GM20000 (cell line): ENCODE results near the gene GPX4.
A peak's percentile ranks its signal among the peaks of the same experiment; 100 is the strongest.

Experiments used
- DNase-seq: peaks from one replicate; pipeline ENCODE4 v3.0.0; 2012; ENCODE audit warnings: low spot score
- CTCF ChIP-seq: IDR thresholded peaks from 2 replicates; pipeline ENCODE4 v1.5.1; 2012; ENCODE audit warnings: mild to moderate bottlenecking, control low read depth; ENCODE audit errors: extremely low read depth, missing control alignments

GPX4 gene

DNA sequence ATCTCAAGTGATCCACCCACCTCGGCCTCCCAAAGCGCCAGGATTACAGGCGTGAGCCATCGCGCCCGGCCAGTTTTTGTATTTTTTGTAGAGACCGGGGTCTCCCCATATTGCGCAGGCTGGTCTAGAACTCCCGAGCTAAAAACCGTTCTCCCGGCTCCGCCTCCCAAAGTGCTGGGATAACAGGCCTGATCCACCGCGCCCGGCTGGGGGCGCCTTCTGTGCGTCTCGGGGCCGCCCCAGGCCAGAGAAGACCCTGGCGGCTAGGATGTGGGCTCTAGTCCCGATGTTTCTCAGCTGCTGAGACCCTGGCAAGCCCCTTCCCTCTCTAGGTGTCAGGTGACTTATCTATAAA lies 33.2 kb upstream of the GPX4 start:
- DNase-seq, result no peak
- TF ChIP-seq CTCF, result no peak

GRCh38 chr19:1070931-1071791 lies 32.6 kb upstream of the GPX4 start:
- TF ChIP-seq CTCF, result no peak
- no peak for DNase-seq

- no peak for TF ChIP-seq CTCF
- DNase-seq, result no peak
Observed at GRCh38 chr19:1072371-1073015, 31.3 kb upstream of the GPX4 start.

GRCh38 chr19:1073063-1073955 lies 30.5 kb upstream of the GPX4 start:
- DNase-seq, result no peak
- no peak for TF ChIP-seq CTCF

DNA sequence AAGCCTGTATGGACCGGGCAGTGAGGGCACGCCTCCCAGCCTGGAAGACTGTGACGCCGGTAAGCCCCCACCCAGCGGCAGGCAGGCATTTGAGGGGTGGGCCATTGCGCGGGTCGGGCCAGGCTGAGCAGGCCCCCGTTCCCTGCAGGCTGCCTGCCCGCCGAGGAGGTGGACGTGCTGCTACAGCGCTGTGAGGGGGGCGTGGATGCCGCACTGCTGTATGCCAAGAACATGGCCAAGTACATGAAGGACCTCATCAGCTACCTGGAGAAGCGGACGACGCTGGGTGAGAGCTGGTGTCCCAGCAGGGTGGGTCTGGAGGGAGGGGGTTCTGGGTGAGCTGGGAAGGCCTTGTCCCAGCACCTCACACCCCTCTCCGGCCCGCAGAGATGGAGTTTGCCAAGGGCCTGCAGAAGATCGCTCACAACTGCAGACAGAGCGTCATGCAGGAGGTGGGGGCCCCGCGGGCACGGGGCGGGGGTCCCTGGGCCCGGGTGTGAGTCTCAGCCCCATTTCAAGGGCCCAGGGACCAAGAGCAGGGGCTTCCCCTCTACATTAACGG lies 29.8 kb upstream of the GPX4 start:
- no peak for TF ChIP-seq CTCF
- no peak for DNase-seq

DNA sequence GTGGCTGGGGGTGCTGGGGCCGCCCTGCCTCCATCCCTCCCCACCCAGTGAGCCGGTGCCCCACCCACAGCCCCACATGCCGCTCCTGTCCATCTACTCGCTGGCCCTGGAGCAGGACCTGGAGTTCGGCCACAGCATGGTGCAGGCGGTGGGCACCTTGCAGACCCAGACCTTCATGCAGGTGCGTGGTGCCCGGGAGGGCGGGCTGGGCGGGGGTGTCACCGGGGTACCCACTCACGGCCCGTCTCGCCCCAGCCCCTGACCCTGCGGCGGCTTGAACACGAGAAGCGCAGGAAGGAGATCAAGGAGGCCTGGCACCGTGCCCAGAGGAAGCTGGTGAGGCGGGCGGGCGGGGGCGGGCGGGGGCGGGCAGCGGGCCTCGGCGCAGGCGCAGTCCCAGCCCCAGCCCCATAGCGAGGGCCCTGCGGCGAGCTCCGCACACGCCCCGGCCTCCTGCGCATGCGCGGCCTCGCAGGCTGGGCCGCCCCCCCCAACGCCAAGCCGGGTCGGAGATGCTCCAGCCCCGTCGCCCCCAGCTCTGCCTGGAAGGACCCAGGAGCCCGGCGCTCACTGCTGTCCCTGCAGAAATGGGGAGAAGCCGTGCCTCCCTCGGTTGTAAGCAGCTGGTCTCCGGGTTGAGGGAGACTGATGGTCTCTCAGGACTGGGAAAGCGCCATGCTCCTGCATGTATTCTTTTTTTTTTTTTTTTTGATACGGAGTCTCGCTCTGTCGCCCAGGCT lies 29.1 kb upstream of the GPX4 start:
- DNase-seq, result peak; percentile 97
- TF ChIP-seq CTCF, result no peak
